ENCODE measurements around the gene SH3BP2.

SH3BP2 gene

DNA sequence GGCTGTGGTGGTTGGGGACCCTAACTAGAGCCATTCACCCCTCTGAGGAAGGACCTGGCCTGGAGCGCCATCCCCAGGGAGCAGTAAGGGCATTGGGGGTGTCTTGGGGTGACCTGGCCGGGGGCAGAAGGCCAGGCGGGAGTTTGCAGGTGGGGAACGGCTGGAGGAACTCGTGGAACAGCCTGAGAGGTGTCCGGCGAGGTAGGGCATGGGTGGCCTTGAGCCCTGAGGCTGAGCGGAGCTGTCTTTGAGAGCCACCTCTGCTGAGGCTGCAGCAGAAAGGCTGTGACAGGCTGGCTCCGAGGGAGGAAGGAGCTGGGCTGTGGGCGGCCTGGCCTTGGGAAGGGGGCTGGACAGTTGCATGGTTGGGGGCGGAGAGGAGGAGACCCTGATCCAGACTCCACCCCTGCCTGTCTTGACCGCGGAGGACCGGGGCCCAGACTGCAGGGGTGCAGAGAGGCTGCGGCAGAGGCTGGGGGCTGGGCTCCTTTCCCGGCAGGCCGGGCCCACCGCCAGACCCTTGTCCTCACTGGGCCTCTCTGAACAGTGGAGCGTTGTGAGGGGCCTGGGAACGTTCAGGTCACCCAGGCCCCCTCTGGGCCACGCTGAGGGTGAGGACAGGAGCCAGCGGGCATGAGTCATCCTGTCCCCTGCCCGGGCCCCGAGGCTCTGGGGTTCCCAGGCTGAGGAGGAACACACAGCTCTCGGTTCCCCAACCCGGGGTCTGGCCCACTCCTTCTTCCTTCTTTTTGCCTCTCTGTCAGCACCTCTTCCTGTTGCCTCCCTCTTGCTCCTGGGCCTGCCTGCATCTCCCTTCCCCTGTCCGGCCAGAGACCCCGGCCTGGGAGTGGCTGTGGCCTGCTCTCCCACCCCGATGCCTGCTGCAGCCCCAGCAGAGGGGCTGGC lies 8.1 kb downstream of the SH3BP2 start:
- DNase-seq (ENCODE audit: low read depth) = peak; percentile 73
- peak overlapping the region; percentile 82 for H3K4me3 ChIP-seq (ENCODE audit: low read depth, low read length)
- TF ChIP-seq, protein P1, sequence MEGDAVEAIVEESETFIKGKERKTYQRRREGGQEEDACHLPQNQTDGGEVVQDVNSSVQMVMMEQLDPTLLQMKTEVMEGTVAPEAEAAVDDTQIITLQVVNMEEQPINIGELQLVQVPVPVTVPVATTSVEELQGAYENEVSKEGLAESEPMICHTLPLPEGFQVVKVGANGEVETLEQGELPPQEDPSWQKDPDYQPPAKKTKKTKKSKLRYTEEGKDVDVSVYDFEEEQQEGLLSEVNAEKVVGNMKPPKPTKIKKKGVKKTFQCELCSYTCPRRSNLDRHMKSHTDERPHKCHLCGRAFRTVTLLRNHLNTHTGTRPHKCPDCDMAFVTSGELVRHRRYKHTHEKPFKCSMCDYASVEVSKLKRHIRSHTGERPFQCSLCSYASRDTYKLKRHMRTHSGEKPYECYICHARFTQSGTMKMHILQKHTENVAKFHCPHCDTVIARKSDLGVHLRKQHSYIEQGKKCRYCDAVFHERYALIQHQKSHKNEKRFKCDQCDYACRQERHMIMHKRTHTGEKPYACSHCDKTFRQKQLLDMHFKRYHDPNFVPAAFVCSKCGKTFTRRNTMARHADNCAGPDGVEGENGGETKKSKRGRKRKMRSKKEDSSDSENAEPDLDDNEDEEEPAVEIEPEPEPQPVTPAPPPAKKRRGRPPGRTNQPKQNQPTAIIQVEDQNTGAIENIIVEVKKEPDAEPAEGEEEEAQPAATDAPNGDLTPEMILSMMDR (IDR thresholded peaks at IDR 0.05; ENCODE audit: insufficient read depth, low read depth, low read length, missing control alignments) = no peak

GRCh38 chr4:2802618-2803531 lies 10.0 kb downstream of the SH3BP2 start:
- DNase-seq (ENCODE audit: low read depth) = no peak
- TF ChIP-seq, protein P1 (IDR thresholded peaks at IDR 0.05; ENCODE audit: insufficient read depth, low read depth, low read length, missing control alignments) = no peak
- no peak overlapping the region for H3K4me3 ChIP-seq (ENCODE audit: low read depth, low read length)

- no peak overlapping the region for H3K4me3 ChIP-seq (ENCODE audit: low read depth, low read length)
- no peak for DNase-seq (ENCODE audit: low read depth)
- TF ChIP-seq, protein P1 (IDR thresholded peaks at IDR 0.05; ENCODE audit: insufficient read depth, low read depth, low read length, missing control alignments) = no peak
Measured at GRCh38 chr4:2803624-2804448, 11.0 kb downstream of the SH3BP2 start.

- DNase-seq (ENCODE audit: low read depth) = no peak
- no peak overlapping the region for H3K4me3 ChIP-seq (ENCODE audit: low read depth, low read length)
- TF ChIP-seq, protein P1 (IDR thresholded peaks at IDR 0.05; ENCODE audit: insufficient read depth, low read depth, low read length, missing control alignments) = no peak
Measured at GRCh38 chr4:2804449-2804972, 11.6 kb downstream of the SH3BP2 start.

DNA sequence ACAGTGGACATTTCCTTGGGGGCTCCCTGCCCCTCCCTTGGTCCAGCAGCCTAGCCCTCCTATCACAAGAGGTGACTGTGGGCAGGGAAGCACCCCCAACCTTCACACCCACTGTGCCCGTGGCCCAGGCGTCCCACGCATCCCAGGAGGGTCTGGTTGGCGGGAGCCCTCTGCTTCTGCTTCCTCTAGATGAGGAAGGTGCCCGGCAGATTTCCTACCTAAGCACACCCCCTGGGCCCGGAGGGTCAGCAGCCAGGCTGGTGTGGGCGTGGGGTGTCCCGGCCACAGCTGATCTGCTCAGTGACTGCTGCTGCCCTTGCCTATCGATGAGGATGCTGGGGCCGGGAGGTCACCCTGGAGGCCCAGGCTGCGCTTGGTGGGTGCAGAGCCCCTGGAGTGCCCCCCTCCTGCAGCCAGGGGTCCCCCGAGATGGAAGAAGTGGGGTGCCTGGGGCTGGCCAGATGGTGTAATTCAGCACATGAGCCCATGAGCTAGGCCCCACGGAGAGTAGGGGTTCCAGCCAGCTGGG lies 12.2 kb downstream of the SH3BP2 start:
- H3K4me3 ChIP-seq (ENCODE audit: low read depth, low read length) = no peak overlapping the region
- TF ChIP-seq, protein P1 (IDR thresholded peaks at IDR 0.05; ENCODE audit: insufficient read depth, low read depth, low read length, missing control alignments) = no peak
- DNase-seq (ENCODE audit: low read depth) = no peak
